GM21529 (cell line): ENCODE measurements around the gene NDST3.
A peak's percentile ranks its signal among the peaks of the same experiment; 100 is the strongest.

Experiments used
- ATAC-seq: cut with Tn5 transposase; IDR thresholded peaks from one replicate; pipeline ENCODE4 v1.9.1; 2021; ENCODE audit not compliant: unreplicated experiment

NDST3 gene

DNA sequence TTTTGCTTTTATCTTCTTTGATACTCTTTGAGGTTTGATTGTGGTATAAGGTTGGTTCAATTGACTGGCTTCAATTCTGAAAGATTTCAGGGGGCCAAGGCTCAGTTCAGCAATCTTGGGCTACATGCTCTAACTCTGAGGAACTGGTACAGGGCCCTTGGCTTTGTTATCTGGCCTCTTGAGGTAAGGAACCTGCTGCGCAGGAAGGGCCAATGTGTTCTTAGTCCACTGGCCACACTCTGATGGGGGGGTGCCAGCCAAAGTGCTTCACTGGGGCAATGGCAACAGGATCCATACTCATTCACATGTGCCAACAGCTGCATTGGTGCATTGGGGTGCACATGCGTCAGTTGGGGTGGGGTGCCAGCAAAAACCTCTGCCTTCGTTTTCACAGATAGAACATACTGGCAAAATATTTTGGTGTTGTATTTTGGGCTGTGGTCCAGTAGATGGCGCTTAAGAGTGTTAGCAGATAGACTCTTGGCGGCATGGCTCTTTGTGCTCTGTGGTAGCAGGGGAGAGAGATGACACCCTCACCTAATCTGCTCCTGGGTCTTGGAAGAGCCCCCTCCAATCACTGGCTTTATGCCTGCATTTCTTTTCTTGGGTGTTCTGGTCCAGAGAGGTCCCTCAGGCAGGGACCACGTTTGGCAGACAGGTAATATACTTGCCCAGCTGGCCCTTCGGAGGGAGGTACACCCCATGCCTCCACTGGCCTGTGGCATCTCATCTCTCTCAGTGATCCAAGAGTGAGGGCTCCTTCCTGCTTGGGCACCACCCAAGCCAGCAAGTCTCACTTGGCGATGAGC is 42.9 kb downstream of the NDST3 start:
- peak; percentile 92 for ATAC-seq

DNA sequence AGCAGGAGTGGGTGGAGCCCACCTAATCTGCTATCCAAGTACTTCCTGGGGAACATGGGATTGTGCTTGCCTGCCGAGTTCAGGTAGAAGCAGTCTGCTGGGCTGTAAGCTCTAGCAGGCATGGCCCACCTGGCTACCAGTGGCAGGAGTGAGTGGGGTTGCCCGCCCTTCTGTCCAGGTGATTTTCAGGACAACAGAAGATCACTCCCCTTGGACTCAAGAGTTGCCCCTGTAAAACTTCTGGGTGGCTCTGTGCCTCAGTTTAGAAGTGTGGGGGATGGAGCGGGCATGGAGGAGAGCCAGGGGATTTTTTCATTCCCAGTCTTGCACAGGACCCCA is 43.5 kb downstream of the NDST3 start:
- no peak for ATAC-seq

DNA sequence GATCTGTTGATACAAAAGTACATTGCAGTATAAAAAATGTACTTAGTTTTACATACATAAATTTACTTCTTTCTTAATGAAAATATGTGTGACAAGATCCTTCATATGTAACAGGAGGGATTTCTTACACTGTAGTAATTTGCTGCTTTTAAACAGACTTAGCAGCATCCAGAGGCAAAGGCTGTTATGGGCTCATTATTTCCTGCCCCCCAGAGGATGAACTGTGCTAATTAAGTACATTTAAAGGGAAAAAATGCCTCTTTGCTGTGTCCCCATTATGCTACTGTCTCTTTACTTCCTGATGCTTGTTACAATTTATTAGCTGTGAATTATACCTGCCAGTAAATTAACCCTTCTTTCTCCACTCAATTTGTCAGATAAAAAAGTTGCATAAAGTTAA is 47.1 kb downstream of the NDST3 start:
- no peak for ATAC-seq

DNA sequence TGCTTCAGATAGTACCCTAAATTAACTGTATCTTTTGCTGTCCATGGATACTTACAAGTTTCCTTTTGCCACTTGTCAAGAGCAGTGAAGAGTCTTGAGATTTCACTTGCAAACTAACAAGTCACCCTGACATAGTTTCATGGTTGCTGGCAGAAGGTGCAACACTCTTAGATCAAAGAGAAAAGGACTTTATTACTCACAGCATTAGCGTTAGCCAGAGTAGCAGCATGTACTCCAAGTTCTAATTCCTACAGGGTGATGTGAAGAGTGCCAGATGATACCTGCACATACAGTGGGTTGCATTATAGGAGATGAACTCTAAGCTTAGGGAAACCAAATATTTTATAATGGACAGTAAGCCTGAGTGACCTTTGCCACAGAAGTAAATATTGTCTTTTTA is 47.9 kb downstream of the NDST3 start:
- ATAC-seq = no peak

DNA sequence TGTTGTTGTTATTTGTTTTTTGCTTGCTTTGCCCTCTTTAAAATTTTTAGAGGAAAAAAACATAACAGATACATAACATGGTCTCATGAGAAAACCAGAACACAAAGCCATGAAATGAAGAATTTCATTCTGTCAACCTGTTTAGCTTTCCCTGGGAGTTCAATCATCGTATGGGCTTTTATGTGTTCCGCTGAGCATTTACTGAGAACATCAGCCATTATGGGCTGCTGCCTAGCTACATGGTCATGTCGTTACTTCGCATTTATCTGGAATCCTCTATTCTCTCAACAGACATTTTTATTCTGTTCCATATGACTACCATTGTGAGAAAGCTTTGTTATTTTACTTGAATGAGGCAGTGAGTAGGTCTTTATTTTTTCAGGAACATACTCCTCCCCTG is 51.4 kb downstream of the NDST3 start:
- ATAC-seq = no peak

DNA sequence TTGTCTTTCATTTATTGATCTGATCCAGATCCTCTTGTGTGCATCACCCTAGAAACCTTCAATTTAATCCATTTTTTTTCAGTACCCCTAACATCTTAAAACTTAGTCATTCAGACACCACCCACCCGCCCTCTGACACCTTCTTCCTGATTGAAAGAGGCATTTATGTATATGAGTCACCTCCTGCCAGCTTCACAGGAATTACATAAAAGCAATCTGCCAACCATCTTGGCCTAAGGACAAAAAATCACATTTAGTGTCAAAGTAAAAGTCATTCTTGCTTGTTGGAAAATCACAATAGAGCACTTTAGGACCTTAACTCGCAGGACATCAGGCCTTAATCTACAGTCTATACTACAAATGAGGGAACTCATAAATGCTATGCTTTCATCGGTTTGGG is 52.1 kb downstream of the NDST3 start:
- no peak for ATAC-seq

DNA sequence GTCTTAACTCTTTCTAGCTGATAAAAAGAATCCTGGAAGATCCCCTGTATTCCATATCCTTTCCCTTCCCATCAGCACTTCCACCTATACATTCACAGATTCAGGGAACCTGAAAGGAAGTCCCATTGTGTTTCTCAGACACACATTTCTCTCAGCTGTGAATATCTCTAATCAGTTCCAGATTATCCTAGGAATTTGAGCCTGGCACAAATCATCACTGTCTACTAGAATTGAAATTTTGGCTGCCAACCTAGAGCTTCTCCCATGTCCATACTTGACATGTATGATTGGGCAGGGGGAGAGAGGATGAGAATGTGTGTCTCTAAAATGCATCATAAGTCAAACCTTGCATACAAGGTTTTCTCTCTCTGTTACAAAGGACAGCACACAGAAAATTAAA is 53.1 kb downstream of the NDST3 start:
- ATAC-seq = no peak

DNA sequence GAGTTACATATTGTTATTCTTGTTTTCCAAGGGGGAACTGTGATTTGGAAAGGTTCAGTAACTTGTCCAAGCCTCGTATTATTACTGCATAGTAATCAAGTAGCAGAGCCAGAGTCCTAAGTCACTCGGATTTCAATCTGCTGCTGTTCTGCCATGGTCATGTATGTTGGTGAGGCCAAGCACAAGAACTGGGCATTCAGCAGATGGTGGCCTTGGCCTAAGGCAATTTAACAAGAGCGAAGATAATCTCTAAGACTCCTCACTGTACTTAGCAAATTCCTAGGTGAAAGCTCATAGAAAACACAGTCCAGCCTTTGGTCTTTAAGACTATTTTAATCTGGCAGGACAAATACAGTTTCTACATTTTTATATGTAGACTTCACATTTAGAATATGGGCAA is 64.8 kb downstream of the NDST3 start:
- no peak for ATAC-seq

DNA sequence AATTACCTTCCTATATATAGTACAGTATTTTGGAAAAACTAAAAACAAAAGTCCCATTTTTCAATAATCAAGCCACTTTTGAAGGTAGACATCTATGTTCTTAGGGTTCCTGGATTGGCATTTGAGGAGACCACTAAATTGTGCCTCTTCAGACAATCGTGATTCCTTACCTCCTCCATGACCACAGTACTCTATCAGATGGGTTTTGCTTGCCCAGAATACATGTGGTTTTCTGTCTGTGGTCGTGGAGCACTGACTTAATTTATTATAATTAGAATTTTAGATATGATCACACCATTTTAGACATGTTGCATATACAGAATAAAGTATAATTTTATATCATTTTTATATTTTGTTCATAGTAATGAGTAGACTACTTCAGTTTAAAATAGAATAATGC is 67.9 kb downstream of the NDST3 start:
- ATAC-seq = no peak

DNA sequence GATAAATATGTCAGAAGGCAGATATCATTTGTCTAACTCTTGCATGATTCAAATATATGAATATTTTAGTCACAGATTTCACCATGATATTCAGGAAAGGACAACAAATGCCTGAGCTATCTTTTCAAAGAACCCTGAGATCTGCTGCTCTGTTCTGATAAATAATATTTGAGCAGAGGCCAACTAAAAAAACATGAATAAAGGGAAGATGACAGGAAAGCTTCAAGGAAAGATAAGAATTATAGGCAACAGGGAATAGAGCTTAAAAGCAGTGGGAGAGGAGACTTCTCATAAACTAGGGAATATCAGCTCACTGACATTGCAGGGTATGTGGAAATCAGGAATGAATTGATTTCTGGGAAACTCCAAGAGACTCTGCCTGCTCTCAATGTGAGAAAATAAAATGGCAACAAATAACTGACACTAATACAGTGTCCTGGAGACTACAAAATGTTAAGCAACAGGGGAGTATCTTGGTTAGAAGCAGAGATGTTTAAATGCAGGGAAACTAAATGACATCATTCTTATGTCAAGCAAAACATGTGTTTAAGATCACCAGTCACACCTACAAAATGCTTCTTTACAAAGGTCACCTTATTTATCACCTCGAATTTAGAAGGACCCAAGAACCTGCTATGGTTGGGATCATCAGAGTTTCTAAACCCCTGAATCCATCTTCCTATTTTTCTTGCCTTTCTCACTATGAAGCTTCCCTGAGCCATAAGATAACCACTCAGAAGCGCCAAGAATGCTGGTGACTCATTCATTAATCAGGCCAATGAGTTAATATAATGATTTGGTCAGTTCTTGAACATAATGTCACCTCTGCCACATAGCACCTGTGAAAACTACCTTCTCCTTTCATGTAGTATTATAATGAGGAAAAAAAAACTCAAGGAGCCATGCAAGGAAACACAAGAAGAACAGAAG is 78.1 kb downstream of the NDST3 start:
- no peak for ATAC-seq

DNA sequence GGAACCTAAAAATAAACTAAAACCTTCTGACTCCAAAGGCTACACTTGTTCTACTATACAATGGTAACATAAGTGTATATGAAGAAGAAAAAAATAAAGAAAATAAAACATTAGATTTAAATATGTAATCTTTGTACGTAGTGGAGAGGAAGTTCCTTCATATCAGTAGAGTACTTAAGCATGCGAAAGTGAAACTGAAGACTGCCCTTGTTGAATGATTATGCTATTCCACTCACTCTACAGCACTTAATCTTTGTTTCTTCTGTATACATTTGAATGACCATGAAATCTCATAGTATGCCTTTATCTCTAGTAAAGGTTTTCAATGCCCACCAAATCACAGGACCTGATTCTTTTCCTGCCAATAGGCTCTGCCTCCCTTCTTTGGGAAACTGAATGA is 78.9 kb downstream of the NDST3 start:
- peak; percentile 89 for ATAC-seq

DNA sequence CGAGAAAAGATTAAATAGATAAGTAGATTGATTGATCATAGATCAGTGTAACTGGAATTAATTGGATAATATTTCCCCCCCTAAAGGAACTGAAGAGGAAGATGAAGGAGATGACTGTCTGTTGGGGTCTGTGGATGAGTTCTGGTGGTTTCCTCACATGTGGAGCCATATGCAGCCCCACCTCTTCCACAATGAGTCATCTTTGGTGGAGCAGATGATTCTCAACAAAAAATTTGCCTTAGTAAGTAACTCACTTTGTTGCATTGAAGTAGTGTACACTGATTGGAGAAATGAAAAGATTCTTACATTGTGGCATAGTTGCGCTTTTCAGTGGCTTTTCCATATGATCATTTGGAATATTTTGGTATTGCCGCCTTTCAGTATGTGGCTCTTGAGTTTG is 80.4 kb downstream of the NDST3 start:
- no peak for ATAC-seq

DNA sequence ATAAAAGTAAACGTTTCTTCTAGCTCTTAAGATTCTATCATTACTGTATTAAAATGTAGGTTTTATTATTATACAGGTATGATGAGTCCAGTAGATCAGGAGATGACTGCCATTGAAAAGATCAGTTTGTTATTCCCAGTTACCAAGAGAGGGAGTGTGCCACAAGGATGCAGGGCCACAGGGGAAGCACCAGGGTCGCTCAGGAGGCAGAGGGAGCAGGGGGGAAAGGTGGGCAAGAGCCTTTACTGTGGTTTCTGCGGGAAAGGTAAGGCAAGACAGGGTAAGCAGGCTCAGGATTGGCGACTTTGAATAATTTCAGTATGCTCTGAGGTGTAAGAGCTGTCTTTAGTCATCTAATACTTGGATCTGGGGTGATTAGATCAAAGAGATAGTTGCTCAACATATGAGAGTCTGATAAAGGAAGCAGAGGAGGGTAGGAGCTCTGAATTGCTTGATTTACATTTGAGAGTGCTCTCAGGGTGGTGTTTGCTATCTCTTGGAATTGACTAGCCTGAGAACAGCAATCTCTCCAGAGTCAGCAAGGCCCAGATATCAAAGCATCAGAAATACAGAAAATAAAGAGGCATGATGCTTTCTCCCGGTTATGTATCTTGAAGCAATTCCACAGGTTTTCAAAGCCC is 86.0 kb downstream of the NDST3 start:
- no peak for ATAC-seq

DNA sequence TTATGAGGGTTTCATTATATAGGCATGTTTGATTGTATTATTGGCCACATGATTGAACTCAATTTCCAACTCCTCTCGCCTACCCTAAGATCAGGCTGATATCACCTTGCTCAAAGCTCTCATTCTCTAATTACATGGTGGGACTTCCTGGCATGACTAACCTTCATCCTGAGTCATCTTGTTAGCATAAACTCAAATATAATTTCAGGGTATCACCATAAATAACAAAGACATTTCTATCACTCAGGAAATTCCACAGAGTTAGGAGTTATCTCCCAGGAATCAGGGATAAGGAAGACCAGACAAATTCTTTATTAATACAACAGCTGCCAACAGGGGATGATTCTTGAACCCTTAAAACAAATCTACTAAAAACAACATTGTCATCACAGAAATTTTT is 90.7 kb downstream of the NDST3 start:
- ATAC-seq = no peak

DNA sequence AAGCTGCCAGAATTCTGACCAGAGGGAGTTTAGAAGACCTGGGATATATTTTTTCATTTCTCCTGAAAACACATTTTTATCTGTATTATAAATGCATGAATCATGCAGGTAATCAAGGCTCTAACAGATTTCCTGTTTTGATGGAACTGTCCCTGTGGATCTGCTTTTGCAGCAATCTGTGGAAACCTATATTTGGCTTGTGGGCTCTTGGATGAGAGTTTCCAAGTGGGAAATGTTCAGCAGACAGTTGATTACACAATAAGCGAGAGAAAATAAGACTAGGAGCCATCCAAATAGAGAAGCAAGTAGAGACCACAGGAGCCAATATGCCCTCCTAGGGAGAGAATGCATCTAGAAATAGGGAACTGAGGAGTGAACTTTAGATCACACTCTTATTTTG is 105.0 kb downstream of the NDST3 start:
- ATAC-seq = no peak

DNA sequence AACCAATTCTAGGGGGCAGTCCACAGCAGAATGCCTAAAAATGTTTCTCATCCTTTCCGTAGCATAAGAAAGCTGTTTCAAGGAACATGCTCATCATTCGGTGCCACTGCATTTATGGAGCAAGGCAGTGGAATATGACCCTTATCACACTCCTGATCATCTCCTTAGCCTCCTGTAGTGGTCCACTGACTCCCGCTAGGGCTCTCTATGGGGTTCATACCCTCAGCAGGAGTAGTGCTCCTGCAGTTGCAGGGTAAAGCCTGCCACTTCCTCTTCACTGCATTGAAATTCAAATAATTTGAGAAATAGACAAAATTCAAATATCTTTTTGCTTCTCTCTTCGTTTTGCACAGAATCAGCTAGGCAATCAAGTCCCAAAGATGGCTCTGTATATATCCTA is 107.0 kb downstream of the NDST3 start:
- ATAC-seq = no peak

DNA sequence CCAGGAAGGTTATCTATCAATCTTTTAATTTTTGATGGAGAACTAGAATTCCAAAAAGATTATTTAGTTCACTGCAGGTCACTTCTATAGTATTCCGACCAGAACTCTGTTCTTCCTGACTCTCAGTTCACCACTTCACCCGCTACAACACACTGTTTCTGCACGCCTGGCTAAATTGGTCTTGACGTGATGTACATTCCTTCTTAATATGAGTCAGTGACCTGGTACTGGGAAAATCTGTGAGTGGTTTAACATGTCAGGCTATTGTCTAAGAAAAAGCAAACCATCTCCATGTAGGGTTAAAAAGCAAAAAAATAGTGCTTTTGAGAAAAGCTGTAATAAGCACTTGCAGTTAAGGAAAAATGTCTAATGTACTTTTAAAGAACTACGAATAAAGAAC is 120.4 kb downstream of the NDST3 start:
- no peak for ATAC-seq

DNA sequence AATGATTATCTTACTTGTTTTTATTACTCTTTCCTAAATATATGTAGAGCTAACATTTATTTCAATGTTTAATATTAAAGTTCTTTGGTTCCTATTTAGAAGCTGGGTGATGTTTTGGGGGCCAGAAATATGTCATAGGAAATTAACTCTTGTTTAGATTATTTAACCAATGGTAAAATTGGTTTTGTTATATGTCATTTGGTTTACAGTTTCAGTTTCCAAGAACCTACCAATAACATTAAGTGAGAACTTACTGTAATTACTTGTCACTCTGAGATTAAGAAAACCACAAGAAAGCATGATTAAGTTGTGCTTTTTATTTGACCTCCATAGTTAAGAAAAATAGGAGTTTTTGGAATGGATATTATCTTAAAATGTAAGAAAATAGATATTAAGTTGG is 121.2 kb downstream of the NDST3 start:
- no peak for ATAC-seq

DNA sequence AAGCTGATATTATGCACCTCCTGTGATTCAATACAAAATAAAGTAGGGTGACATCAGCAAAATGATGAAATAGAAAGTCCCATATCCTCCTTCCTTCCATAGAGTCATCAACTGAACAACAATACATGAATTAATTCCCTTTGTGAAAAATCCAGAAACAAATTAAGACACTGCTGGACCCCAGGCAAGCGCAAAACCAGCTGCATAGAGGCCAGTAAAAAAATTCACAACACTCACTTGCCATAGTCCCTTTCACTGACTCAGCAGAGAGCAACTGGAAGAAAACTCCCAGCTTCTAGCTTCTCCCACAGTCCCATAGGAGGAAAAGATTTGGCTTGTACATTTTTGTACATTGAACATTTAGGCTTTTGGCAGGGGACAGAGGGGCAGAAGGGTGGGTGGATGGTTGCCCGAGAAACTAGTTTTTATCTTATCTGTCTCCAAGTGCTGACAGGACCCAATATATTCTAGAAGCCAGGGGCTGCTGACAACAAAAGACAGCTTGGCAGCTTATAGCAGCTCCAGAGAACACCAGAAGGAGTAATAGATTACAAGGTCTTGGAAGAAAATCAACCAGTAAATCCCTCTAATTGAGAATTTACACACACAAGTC is 124.6 kb downstream of the NDST3 start:
- ATAC-seq = no peak

DNA sequence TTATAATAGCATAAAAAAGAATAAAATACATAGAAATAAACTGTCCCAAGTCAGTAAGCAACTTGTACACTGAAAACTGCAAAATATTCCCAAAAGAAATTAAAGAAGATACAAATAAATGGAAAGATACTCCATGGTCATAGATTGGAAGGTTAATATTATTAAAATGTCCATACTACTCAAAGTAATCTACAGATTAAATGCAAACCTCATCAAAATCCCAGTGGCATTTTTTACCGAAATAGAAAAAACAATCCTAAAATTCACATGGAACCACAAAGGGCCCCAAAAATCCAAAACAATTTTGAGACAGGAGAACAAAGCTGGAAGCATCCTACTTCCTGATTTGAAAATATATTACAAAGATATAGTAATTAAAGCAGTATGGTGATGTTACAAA is 133.0 kb downstream of the NDST3 start:
- ATAC-seq = no peak

DNA sequence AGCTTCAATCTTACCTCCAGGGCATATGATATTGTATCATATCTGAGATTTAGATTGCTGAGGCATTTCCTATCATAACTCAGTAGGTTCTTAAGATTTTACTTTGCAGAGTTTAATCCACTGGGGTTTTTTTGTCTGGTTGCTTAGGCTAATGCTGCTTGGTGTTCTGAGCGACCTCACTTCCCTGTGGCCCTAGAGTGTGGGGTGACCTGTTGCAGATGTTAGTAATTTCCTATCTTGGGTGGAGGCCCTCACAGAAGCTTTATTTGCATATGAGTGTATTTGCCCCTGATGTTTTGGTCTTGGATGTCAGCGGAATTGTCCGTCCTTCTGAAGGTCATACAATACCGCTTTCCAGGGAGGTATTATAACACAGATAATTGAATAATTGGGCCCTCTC is 137.1 kb downstream of the NDST3 start:
- no peak for ATAC-seq

DNA sequence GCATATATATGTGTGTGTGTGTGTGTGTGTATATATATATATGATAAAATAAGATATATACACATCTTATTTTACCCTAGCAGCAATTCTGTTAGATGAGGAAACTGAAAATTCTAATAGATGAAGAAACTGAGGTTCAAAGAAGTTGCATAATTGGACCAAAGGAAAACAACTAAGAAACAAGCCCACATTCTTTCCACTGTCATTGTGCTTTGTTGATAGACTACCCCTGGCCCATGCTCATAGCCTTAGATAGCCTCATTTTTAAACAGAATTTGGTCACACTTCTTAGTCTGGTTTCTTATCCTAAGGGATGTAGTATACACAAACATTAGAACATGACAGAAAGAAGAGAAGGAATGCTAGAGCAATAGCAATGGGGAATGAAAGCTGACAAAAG is 138.8 kb downstream of the NDST3 start:
- ATAC-seq = no peak
